DOHH2 (cell line): Measurements from ENCODE around the gene DLGAP1.
A peak's percentile ranks its signal among the peaks of the same experiment; 100 is the strongest.

ENCODE experiments used
- H3F3A ChIP-seq: fragments of 200-600 bp; sonication (generic), shearing (Covaris generic); 2 replicates; pipeline ENCODE4 v1.6.0; 2016; ENCODE audit warnings: antibody characterized with exemption, mild to moderate bottlenecking; ENCODE audit not compliant: control insufficient read depth, insufficient read depth
- H3K27ac ChIP-seq: fragments of 200-600 bp; sonication (generic); 2 replicates; pipeline ENCODE4 v1.5.1; 2014; ENCODE audit warnings: low read depth, mild to moderate bottlenecking, low read length, moderate library complexity
- H3K27me3 ChIP-seq: fragments of 200-600 bp; sonication (generic); 2 replicates; pipeline ENCODE4 v1.6.1; 2014; ENCODE audit warnings: mild to moderate bottlenecking, low read length, mixed read lengths; ENCODE audit not compliant: control insufficient read depth
- H3K36me3 ChIP-seq: fragments of 200-600 bp; sonication (generic); 2 replicates; pipeline ENCODE4 v1.6.1; 2014; ENCODE audit warnings: mild to moderate bottlenecking, low read length, moderate library complexity, mixed read lengths; ENCODE audit not compliant: control insufficient read depth
- H3K4me1 ChIP-seq: fragments of 200-600 bp; sonication (generic); 2 replicates; pipeline ENCODE4 v1.6.1; 2014; ENCODE audit warnings: mild to moderate bottlenecking, low read length, mixed read lengths; ENCODE audit not compliant: control insufficient read depth
- H3K4me2 ChIP-seq: fragments of 200-600 bp; sonication (generic); 2 replicates; pipeline ENCODE4 v1.6.0; 2014; ENCODE audit warnings: mild to moderate bottlenecking, low read length, moderate library complexity
- H3K4me3 ChIP-seq: fragments of 200-600 bp; sonication (generic); 2 replicates; pipeline ENCODE4 v1.5.1; 2014; ENCODE audit warnings: mild to moderate bottlenecking, low read length, mixed read lengths
- H3K79me2 ChIP-seq: fragments of 200-600 bp; sonication (generic); 2 replicates; pipeline ENCODE4 v1.6.1; 2014; ENCODE audit warnings: mild to moderate bottlenecking, low read length, mixed read lengths; ENCODE audit not compliant: control insufficient read depth
- H3K9me2 ChIP-seq: fragments of 200-600 bp; sonication (generic); replicated peaks from 2 replicates; pipeline ENCODE4 v1.6.1; 2014; ENCODE audit warnings: mild to moderate bottlenecking, low read length, mixed read lengths; ENCODE audit not compliant: control insufficient read depth
- H3K9me3 ChIP-seq: fragments of 200-600 bp; sonication (generic); 2 replicates; pipeline ENCODE4 v1.6.1; 2014; ENCODE audit warnings: antibody characterized with exemption, low read length, mixed read lengths; ENCODE audit not compliant: control insufficient read depth, insufficient read depth
- H4K20me1 ChIP-seq: fragments of 200-600 bp; sonication (generic); 2 replicates; pipeline ENCODE4 v1.6.0; 2014; ENCODE audit warnings: low read depth, mild to moderate bottlenecking, antibody characterized with exemption, low read length, moderate library complexity; ENCODE audit not compliant: control insufficient read depth, insufficient read depth
- EZH2phosphoT487 ChIP-seq: fragments of 200-600 bp; sonication (generic); IDR thresholded peaks from 2 replicates; pipeline ENCODE4 v1.6.1; 2017; ENCODE audit warnings: borderline replicate concordance, mild to moderate bottlenecking, antibody characterized with exemption, low read length, moderate library complexity, mixed read lengths
- TF ChIP-seq, protein P1 (sequence below): fragments of 200-600 bp; sonication (generic); IDR thresholded peaks from one replicate; pipeline ENCODE4 v1.5.1; 2014; ENCODE audit warnings: antibody characterized with exemption, mild to moderate bottlenecking, low read depth, low read length; ENCODE audit not compliant: poor library complexity, severe bottlenecking

Gene DLGAP1

DNA sequence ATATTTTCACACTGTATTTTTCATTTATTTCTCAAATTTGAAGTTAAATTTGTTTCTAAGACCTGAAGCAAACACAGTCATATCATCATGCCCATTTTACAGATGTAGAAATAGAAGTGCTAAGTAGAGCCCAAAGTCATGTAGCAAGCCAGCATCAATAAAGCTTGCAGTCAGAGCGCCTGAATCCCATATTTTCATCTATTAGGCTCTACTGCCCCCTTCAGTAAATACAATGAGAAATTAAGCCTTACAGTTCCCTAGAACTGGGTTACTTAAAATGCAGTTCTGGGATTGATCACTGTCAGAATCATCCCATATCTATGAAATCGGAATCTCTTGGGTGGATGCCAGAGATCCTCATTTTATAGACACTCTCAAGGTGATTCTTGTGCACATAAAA is 585.3 kb downstream of the DLGAP1 start:
- no peak overlapping the region for H3K4me3 ChIP-seq
- no peak overlapping the region for H3K27ac ChIP-seq
- H3K4me1 ChIP-seq = no peaks in the 10 kb centered on the region
- TF ChIP-seq, protein P1, sequence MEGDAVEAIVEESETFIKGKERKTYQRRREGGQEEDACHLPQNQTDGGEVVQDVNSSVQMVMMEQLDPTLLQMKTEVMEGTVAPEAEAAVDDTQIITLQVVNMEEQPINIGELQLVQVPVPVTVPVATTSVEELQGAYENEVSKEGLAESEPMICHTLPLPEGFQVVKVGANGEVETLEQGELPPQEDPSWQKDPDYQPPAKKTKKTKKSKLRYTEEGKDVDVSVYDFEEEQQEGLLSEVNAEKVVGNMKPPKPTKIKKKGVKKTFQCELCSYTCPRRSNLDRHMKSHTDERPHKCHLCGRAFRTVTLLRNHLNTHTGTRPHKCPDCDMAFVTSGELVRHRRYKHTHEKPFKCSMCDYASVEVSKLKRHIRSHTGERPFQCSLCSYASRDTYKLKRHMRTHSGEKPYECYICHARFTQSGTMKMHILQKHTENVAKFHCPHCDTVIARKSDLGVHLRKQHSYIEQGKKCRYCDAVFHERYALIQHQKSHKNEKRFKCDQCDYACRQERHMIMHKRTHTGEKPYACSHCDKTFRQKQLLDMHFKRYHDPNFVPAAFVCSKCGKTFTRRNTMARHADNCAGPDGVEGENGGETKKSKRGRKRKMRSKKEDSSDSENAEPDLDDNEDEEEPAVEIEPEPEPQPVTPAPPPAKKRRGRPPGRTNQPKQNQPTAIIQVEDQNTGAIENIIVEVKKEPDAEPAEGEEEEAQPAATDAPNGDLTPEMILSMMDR = peak; percentile 21
- TF ChIP-seq EZH2phosphoT487 = no peak
- H4K20me1 ChIP-seq = no peaks in the 10 kb centered on the region
- H3K4me2 ChIP-seq = no peak overlapping the region
- H3K36me3 ChIP-seq = no peaks in the 10 kb centered on the region
- no peaks in the 10 kb centered on the region for H3K9me3 ChIP-seq
- H3K9me2 ChIP-seq = no peaks in the 10 kb centered on the region
- no peaks in the 10 kb centered on the region for H3F3A ChIP-seq
- no peaks in the 10 kb centered on the region for H3K79me2 ChIP-seq
- peaks cover 9% of the 10 kb centered on the region for H3K27me3 ChIP-seq

DNA sequence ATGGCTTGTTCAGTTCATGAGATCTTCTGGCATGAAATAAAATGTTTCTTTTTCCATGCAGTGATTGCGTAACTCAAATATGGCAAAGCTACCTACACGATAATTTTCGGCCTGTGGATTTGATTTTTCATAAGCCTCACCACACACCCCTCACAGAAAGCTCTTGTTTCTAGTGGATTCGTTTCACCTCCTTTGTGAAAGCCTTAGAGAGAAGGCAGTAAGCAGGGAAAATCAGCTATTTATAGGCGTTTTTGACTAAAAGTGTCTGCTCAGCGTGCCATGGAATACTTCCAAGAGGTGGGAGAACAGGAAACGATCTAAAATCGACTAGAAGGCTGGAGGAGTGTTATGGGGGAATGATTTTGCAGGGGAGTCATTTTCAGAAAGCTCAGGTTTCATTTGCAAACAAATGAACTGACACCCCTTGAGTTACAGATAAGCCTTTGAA is 587.2 kb downstream of the DLGAP1 start:
- no peak overlapping the region for H3K4me2 ChIP-seq
- no peaks in the 10 kb centered on the region for H3K27me3 ChIP-seq
- TF ChIP-seq, protein P1 = no peak
- no peak for TF ChIP-seq EZH2phosphoT487
- H3K4me3 ChIP-seq = no peak overlapping the region
- no peaks in the 10 kb centered on the region for H3K9me3 ChIP-seq
- no peaks in the 10 kb centered on the region for H3K9me2 ChIP-seq
- no peaks in the 10 kb centered on the region for H3K4me1 ChIP-seq
- no peaks in the 10 kb centered on the region for H4K20me1 ChIP-seq
- H3K36me3 ChIP-seq = no peaks in the 10 kb centered on the region
- H3K27ac ChIP-seq = no peak overlapping the region
- H3K79me2 ChIP-seq = no peaks in the 10 kb centered on the region
- H3F3A ChIP-seq = no peaks in the 10 kb centered on the region

GRCh38 chr18:3867236-3867635 is 587.9 kb downstream of the DLGAP1 start:
- Histone ChIP-seq H3K36me3 (no peaks in the 10 kb centered on the region), H3K9me3 (no peaks in the 10 kb centered on the region), H3K4me2 (no peak overlapping the region), H3K9me2 (no peaks in the 10 kb centered on the region), H3K4me3 (no peak overlapping the region), H3K79me2 (no peaks in the 10 kb centered on the region), H3K27me3 (no peaks in the 10 kb centered on the region), H4K20me1 (no peaks in the 10 kb centered on the region), H3K4me1 (no peaks in the 10 kb centered on the region), H3F3A (no peaks in the 10 kb centered on the region), H3K27ac (no peak overlapping the region)
- no peak for TF ChIP-seq EZH2phosphoT487
- TF ChIP-seq, protein P1 = no peak
